ENCODE measurements around the gene RPS6KA4. TPM values are rescaled to one million over a fixed set of nuclear protein-coding genes. Genes with fewer than 3 reads are reported as not detected.

The RPS6KA4 gene
- total RNA-seq, 1 donor = 39.4 TPM

DNA sequence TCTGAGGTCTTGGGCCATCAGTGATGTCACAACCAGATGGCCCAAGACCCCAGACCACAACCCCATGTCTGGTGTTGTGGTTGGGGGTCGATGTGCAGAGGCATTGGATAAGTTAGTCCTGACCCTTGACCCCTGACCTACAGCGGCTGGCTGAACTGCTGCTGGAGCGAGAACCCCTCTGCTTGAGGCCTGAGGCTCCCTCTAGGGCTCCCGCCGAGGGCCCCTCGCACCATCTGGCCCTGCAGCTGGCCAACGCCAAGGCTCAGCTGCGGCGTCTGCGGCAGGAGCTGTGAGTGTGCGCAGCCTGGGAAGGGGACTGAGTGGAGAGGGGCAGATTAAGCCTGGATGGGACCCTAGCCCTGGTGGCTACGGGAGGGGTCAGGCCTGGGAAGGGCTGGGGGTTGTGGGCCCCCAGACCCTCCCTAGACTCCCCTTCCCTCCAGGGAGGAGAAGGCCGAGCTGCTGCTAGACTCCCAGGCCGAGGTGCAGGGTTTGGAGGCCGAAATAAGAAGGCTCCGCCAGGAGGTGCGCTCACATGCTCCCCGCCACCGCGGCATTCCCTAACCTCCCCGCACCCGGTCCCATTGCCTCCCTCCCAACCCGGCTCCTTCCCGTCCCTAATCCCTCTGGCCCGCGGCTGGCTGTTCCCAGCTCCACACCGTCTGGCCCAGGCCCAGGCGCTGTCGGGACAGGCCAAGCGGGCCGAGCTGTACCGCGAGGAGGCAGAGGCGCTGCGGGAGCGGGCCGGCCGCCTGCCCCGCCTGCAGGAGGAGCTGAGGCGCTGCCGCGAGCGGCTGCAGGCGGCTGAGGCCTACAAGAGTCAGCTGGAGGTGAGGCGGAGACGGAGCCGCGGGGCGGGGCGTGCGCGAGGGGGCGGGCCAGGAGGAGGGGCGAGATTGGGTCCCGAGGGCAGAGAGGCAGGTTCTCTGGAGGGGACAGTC, 16.8 kb upstream of the RPS6KA4 start:
- H2AFZ ChIP-seq (ENCODE audit: low read length) = peak overlapping the region; percentile 95
- DNase-seq (ENCODE audit: insufficient read length, low spot score, missing footprints) = peak; percentile 100
- peak overlapping the region; percentile 81 for H3K4me2 ChIP-seq (ENCODE audit: insufficient read depth, low read length)
- no peaks in the 10 kb centered on the region for H4K20me1 ChIP-seq (ENCODE audit: insufficient read depth, low read length)
- no peaks in the 10 kb centered on the region for H3K9me3 ChIP-seq (ENCODE audit: low read depth, low read length)
- H3K4me1 ChIP-seq (ENCODE audit: insufficient read depth, low read length) = peaks cover 3% of the 10 kb centered on the region
- H3K36me3 ChIP-seq (ENCODE audit: insufficient read depth, low read length) = no peaks in the 10 kb centered on the region
- H3K27ac ChIP-seq (ENCODE audit: low read depth, low read length) = peak overlapping the region; percentile 23
- TF ChIP-seq, protein P1, sequence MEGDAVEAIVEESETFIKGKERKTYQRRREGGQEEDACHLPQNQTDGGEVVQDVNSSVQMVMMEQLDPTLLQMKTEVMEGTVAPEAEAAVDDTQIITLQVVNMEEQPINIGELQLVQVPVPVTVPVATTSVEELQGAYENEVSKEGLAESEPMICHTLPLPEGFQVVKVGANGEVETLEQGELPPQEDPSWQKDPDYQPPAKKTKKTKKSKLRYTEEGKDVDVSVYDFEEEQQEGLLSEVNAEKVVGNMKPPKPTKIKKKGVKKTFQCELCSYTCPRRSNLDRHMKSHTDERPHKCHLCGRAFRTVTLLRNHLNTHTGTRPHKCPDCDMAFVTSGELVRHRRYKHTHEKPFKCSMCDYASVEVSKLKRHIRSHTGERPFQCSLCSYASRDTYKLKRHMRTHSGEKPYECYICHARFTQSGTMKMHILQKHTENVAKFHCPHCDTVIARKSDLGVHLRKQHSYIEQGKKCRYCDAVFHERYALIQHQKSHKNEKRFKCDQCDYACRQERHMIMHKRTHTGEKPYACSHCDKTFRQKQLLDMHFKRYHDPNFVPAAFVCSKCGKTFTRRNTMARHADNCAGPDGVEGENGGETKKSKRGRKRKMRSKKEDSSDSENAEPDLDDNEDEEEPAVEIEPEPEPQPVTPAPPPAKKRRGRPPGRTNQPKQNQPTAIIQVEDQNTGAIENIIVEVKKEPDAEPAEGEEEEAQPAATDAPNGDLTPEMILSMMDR (IDR thresholded peaks at IDR 0.05; ENCODE audit: extremely low read depth, low read depth, low read length) = peak; percentile 36
- H3K79me2 ChIP-seq (ENCODE audit: insufficient read depth, low read length) = no peaks in the 10 kb centered on the region
- H3K27me3 ChIP-seq (ENCODE audit: insufficient read depth, low read length) = no peaks in the 10 kb centered on the region
- H3K4me3 ChIP-seq (ENCODE audit: insufficient read depth, low read length) = peak overlapping the region; percentile 68

DNA sequence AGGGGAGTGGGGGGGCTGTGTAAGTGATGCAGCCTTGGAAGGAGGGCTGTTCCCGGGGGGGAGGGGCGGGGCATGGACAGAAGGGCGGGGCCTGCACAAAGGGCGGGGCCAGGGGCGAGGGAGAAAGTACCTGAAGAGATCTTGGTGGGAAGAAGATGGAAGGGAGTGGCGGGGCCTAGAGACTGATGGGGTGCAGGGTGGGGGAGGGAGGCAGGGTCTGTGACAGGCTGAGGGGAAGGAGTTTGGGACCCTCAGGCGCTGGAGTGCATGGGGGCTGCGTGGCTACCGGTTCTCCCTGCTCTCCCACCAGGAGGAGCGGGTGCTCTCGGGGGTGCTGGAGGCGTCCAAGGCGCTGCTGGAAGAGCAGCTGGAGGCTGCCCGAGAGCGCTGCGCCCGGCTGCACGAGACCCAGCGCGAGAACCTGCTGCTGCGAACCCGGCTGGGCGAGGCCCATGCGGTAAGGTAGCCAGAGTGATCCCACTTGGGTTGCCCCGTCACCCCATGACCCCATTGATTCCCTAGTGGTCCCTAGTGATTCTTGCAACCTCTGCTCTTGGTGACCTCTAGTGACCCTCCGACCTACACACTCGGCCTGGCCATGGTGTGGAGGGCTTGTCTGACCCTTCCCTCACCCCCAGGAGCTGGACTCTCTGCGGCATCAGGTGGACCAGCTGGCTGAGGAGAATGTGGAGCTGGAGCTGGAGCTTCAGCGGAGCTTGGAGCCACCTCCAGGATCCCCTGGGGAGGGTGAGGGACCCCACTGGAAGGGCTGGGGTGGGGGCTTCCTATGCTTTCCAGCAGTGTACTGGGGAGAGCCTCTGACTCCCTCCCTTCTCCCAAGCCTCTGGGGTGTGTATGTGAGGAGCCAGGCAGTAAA, 15.9 kb upstream of the RPS6KA4 start:
- TF ChIP-seq, protein P1 (IDR thresholded peaks at IDR 0.05; ENCODE audit: extremely low read depth, low read depth, low read length) = no peak
- H3K27me3 ChIP-seq (ENCODE audit: insufficient read depth, low read length) = no peaks in the 10 kb centered on the region
- no peaks in the 10 kb centered on the region for H3K9me3 ChIP-seq (ENCODE audit: low read depth, low read length)
- DNase-seq (ENCODE audit: insufficient read length, low spot score, missing footprints) = peak; percentile 47
- H3K27ac ChIP-seq (ENCODE audit: low read depth, low read length) = no peak overlapping the region
- no peaks in the 10 kb centered on the region for H4K20me1 ChIP-seq (ENCODE audit: insufficient read depth, low read length)
- H3K4me1 ChIP-seq (ENCODE audit: insufficient read depth, low read length) = peaks cover 3% of the 10 kb centered on the region
- H3K4me3 ChIP-seq (ENCODE audit: insufficient read depth, low read length) = peak overlapping the region; percentile 68
- H3K4me2 ChIP-seq (ENCODE audit: insufficient read depth, low read length) = peak overlapping the region; percentile 81
- no peaks in the 10 kb centered on the region for H3K36me3 ChIP-seq (ENCODE audit: insufficient read depth, low read length)
- no peaks in the 10 kb centered on the region for H3K79me2 ChIP-seq (ENCODE audit: insufficient read depth, low read length)
- H2AFZ ChIP-seq (ENCODE audit: low read length) = no peak overlapping the region

DNA sequence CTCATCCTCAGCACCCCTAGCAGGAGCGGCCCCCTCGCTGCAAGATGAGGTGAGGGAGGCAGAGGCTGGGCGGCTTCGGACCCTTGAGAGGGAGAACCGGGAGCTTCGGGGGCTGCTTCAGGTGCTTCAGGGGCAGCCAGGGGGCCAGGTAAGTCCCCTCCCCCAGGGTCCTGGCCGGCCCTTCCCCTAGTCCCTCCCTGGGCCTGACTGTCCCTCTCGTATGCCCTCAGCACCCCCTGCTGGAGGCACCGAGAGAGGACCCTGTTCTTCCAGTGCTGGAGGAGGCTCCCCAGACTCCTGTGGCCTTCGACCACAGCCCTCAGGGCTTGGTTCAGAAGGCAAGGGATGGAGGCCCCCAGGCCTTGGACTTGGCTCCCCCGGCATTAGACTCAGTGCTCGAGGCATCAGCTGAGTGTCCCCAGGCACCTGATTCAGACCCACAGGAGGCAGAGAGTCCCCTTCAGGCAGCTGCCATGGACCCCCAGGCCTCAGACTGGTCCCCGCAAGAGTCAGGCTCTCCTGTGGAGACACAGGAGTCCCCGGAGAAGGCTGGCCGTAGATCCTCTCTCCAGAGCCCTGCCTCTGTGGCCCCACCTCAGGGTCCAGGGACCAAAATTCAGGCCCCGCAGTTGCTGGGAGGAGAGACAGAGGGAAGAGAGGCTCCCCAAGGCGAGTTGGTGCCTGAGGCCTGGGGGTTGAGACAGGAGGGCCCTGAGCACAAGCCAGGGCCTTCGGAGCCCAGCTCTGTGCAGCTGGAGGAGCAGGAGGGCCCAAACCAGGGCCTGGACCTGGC, 15.0 kb upstream of the RPS6KA4 start:
- no peaks in the 10 kb centered on the region for H3K79me2 ChIP-seq (ENCODE audit: insufficient read depth, low read length)
- H3K27ac ChIP-seq (ENCODE audit: low read depth, low read length) = no peak overlapping the region
- H3K27me3 ChIP-seq (ENCODE audit: insufficient read depth, low read length) = no peaks in the 10 kb centered on the region
- H2AFZ ChIP-seq (ENCODE audit: low read length) = no peak overlapping the region
- no peak overlapping the region for H3K4me3 ChIP-seq (ENCODE audit: insufficient read depth, low read length)
- TF ChIP-seq, protein P1 (IDR thresholded peaks at IDR 0.05; ENCODE audit: extremely low read depth, low read depth, low read length) = peak; percentile 25
- H4K20me1 ChIP-seq (ENCODE audit: insufficient read depth, low read length) = no peaks in the 10 kb centered on the region
- DNase-seq (ENCODE audit: insufficient read length, low spot score, missing footprints) = peak; percentile 86
- no peak overlapping the region for H3K4me2 ChIP-seq (ENCODE audit: insufficient read depth, low read length)
- no peaks in the 10 kb centered on the region for H3K36me3 ChIP-seq (ENCODE audit: insufficient read depth, low read length)
- peaks cover 3% of the 10 kb centered on the region for H3K4me1 ChIP-seq (ENCODE audit: insufficient read depth, low read length)
- no peaks in the 10 kb centered on the region for H3K9me3 ChIP-seq (ENCODE audit: low read depth, low read length)

All from osteoblast (primary cell).